Hair follicular keratinocyte (primary cell): ENCODE data around the gene HAUS2. TPM values are rescaled to one million over a fixed set of nuclear protein-coding genes. Genes with fewer than 3 reads are reported as not detected.

Source experiments
- total RNA-seq: library from RNA; depleted of rRNA; stranded (reverse); fragments of >200 nt; gene quantifications from 2 replicates; pipeline ENCODE4 v1.2.3, GENCODE V29; 2015

HAUS2 gene
- total RNA-seq = 35.3 and 48.3 TPM in 2 replicates

DNA sequence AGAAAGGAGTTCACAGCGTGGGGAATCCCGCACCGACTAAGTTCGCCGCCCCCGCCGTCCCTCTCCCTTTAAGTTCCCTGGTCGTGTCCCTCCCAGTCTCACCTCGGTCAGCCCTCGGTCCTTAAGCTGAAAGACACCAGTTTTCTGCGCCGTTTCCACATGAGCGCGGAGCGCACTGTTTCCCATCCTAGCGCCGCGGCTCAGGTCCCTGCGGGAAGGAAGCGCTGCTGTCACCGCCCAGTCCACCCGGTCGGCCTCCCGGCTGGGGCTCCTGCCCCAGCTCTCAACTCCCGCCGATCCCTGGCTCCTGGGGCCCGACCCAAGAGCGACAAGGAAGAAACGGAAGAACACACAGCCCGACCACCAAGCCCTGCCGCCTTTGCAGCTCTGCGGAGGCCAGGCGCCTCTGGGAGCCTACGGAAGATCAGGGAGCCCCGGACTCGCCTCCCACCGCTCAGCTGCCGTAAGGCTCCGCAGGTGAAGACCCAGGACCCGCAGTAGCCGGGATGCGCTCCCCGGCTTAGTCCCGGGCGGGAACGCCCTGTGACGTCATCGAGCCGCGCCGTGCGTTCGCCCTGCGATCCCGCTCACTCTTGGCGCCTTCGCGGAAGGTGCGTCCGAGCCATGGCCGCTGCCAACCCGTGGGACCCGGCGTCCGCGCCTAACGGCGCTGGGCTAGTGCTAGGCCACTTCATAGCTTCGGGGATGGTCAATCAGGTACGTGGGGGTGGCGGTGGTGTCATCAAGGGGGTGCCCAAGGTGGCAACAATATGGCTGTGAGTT lies at the start of gene HAUS2, which contains the start of gene LRRC57:
HAUS2 (plus strand) TSS at position 590 of the 783 bp plus-strand sequence; CDS start at position 625, 35 bp downstream.
LRRC57 (minus strand) TSS at position 545 of the 783 bp plus-strand sequence; CDS start at position 186, 359 bp downstream.

DNA sequence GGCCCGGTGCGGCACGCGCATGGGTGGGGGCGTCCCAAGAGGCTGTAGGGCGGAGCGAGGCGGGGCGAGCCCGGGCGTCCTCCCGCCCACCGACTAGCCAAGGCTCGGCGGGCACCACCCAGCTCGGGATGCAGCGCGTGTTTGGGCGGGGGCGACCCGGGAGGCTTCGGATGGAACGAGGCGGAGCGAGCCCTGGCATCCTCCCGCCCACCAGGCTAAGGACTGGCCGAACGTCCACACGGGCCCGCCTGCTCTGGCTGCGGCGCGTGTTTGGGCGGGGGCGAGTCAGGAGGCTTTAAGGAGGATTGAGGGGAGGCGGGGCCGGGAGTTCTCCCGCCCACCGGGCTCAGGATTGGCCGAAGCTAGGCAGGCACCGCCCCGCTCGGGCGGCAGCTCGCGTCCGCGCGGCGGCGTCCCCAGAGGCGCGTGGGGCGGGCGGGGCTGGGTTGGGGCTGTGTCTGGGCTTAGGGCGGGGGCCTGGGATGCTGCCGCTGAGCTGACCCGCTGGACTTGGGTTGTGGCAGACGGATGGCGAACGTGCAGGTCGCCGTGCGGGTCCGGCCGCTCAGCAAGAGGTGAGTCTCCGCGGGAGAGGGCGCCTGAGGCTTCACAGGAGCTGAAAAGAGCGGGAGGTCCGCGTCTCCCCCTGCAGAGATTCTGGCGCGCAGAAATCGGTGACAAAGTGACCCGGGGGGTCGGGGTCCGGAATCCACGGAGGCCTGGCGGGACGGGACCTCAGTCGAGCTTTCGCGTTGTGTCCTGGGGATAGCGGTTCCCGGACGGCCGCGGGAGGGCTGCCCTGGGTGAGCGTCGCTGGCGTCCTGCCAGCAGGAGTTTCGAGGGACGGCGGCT lies 26.8 kb downstream of the HAUS2 start, which contains the start of gene STARD9:
STARD9 (plus strand) TSS at position 419 of the 852 bp plus-strand sequence; CDS start at position 529, 110 bp downstream.

Other genes with a start within 250 kb of the HAUS2 start
- 0.99 and 1.6 TPM in 2 replicates for gene CAPN3, start 189.3 kb upstream of the HAUS2 start, total RNA-seq
- gene ZNF106, start 57.7 kb upstream of the HAUS2 start, total RNA-seq = 19.3 and 25.7 TPM in 2 replicates
- gene SNAP23, start 53.2 kb upstream of the HAUS2 start, total RNA-seq = 56.9 and 57.2 TPM in 2 replicates
- gene LRRC57, start within 50 bp of the HAUS2 start, total RNA-seq = 10.0 and 17.8 TPM in 2 replicates
- gene STARD9, start 26.8 kb downstream of the HAUS2 start, total RNA-seq = 1.2 and 1.7 TPM in 2 replicates
- 8.6 and 9.8 TPM in 2 replicates for gene CDAN1, start 188.3 kb downstream of the HAUS2 start, total RNA-seq